SK-N-SH (cell line): ENCODE data around the gene ST6GALNAC3. TPM values are rescaled to one million over a fixed set of nuclear protein-coding genes. Genes with fewer than 3 reads are reported as not detected.

Experiments
- CTCF ChIA-PET: fragments of 300-600, 350-600 bp; formaldehyde crosslinking; extraction: SDS; loops from one replicate; lab custom pipeline; 2021; lab: Yijun Ruan, JAX
- POLR2A ChIA-PET: fragments of 350-600 bp; sonication (Branson Sonifier 250); formaldehyde crosslinking; extraction: SDS; loops from one replicate; lab custom pipeline; 2020; ENCODE audit warnings: antibody characterized with exemption, inconsistent platforms; lab: Yijun Ruan, JAX
- DNase-seq: peaks from one replicate; pipeline ENCODE4 v3.0.0; 2012
- H2AFZ ChIP-seq: fragments of 200-600 bp; sonication (generic); 2 replicates; pipeline ENCODE4 v1.8.1; 2016; ENCODE audit warnings: antibody characterized with exemption, mild to moderate bottlenecking, low read depth
- H3F3A ChIP-seq: fragments of 200-600 bp; sonication (generic); replicated peaks from 2 replicates; pipeline ENCODE3; 2016; ENCODE audit warnings: antibody characterized with exemption, mild to moderate bottlenecking; ENCODE audit not compliant: insufficient read depth
- H3K27ac ChIP-seq, 2 experiments: fragments of 200-500 bp in 1 of 2; fragments of 200-600 bp in 1 of 2; sonication (Bioruptor generic) in 1 of 2; sonication (generic), shearing (Covaris generic) in 1 of 2; 2 replicates each; pipeline versions ENCODE4 v1.5.1 to v1.6.1; 2014 to 2016; ENCODE audit warnings: low read depth in 2 of 2, inconsistent platforms in 1 of 2, low read length in 1 of 2, mild to moderate bottlenecking in 1 of 2, mixed read lengths in 1 of 2
- H3K27me3 ChIP-seq: fragments of 200-600 bp; sonication (generic), shearing (Covaris generic); 2 replicates; pipeline ENCODE4 v1.6.1; 2016; ENCODE audit warnings: mixed run types; ENCODE audit not compliant: insufficient read depth
- H3K36me3 ChIP-seq, 2 experiments: fragments of 200-500 bp in 1 of 2; fragments of 200-600 bp in 1 of 2; sonication (Bioruptor generic) in 1 of 2; sonication (generic) in 1 of 2; replicated peaks in 1 of 2; 2 replicates each; pipeline versions ENCODE3 to v1.5.1; 2014 to 2016; ENCODE audit warnings: low read length in 1 of 2, mild to moderate bottlenecking in 1 of 2; ENCODE audit not compliant: insufficient read depth in 2 of 2, control insufficient read depth in 1 of 2
- H3K4me1 ChIP-seq, 2 experiments: fragments of 200-500 bp in 1 of 2; fragments of 200-600 bp in 1 of 2; sonication (Bioruptor generic) in 1 of 2; sonication (generic), shearing (Covaris generic) in 1 of 2; 2 replicates each; pipeline versions ENCODE4 v1.5.1 to v1.6.1; 2014 to 2016; ENCODE audit warnings: low read depth in 1 of 2, low read length in 1 of 2, mixed run types in 1 of 2; ENCODE audit not compliant: insufficient read depth in 2 of 2, control insufficient read depth in 1 of 2
- H3K4me2 ChIP-seq: fragments of 200-600 bp; sonication (generic), shearing (Covaris generic); 2 replicates; pipeline ENCODE4 v1.6.1; 2017; ENCODE audit warnings: mixed run types
- H3K4me3 ChIP-seq, 2 experiments: fragments of 200-500 bp in 1 of 2; fragments of 200-600 bp in 1 of 2; sonication (Bioruptor generic) in 1 of 2; sonication (generic), shearing (Covaris generic) in 1 of 2; 2 replicates each; pipeline versions ENCODE4 v1.5.1 to v1.8.1; 2014 to 2016; ENCODE audit warnings: low read depth in 2 of 2, inconsistent platforms in 1 of 2, low read length in 1 of 2, mild to moderate bottlenecking in 1 of 2, mixed read lengths in 1 of 2, moderate library complexity in 1 of 2
- H3K79me2 ChIP-seq: fragments of 200-600 bp; sonication (generic); 2 replicates; pipeline ENCODE4 v1.8.1; 2017; ENCODE audit warnings: mild to moderate bottlenecking; ENCODE audit not compliant: insufficient read depth
- H3K9ac ChIP-seq: fragments of 200-600 bp; sonication (generic); 2 replicates; pipeline ENCODE4 v1.6.1; 2017; ENCODE audit warnings: mixed run types
- H3K9me2 ChIP-seq: fragments of 200-600 bp; sonication (generic); 2 replicates; pipeline ENCODE4 v1.6.1; 2017; ENCODE audit warnings: mixed run types
- H3K9me3 ChIP-seq: fragments of 200-600 bp; sonication (generic); 2 replicates; pipeline ENCODE4 v1.6.1; 2017; ENCODE audit warnings: mixed run types, mild to moderate bottlenecking, moderate library complexity
- H4K20me1 ChIP-seq: fragments of 200-600 bp; sonication (generic); 2 replicates; pipeline ENCODE4 v1.6.1; 2017; ENCODE audit warnings: mild to moderate bottlenecking, mixed run types; ENCODE audit not compliant: insufficient read depth
- FOXM1 ChIP-seq: IDR thresholded peaks from 2 replicates; pipeline ENCODE4 v1.4.0; 2012; ENCODE audit warnings: low read depth, mild to moderate bottlenecking
- GABPA ChIP-seq: IDR thresholded peaks from 2 replicates; pipeline ENCODE4 v1.4.0; 2012; ENCODE audit warnings: low read depth, mild to moderate bottlenecking
- JUND ChIP-seq: IDR thresholded peaks from 2 replicates; pipeline ENCODE4 v1.4.0; 2012
- MXI1 ChIP-seq: IDR thresholded peaks from 2 replicates; pipeline ENCODE4 v1.6.1; 2012; ENCODE audit warnings: mild to moderate bottlenecking, low read depth, low read length, improper control_type of control experiment
- NFIC ChIP-seq: IDR thresholded peaks from 2 replicates; pipeline ENCODE4 v1.4.0; 2012; ENCODE audit warnings: borderline replicate concordance
- NRF1 ChIP-seq: IDR thresholded peaks from 2 replicates; pipeline ENCODE4 v1.6.1; 2012; ENCODE audit warnings: low read depth, mild to moderate bottlenecking, low read length
- POLR2AphosphoS5 ChIP-seq: IDR thresholded peaks from 2 replicates; pipeline ENCODE4 v1.6.1; 2012; ENCODE audit warnings: low read depth, low read length
- RAD21 ChIP-seq: IDR thresholded peaks from 2 replicates; pipeline ENCODE4 v1.6.1; 2012; ENCODE audit warnings: mild to moderate bottlenecking, low read length
- RCOR1 ChIP-seq: fragments of 150-350 bp; IDR thresholded peaks from 2 replicates; pipeline ENCODE4 v1.6.1; 2017; ENCODE audit warnings: antibody characterized with exemption, low read length
- RFX5 ChIP-seq: IDR thresholded peaks from 2 replicates; pipeline ENCODE4 v1.6.1; 2012; ENCODE audit warnings: mild to moderate bottlenecking, improper control_type of control experiment, low read length
- RXRA ChIP-seq: IDR thresholded peaks from 2 replicates; pipeline ENCODE4 v1.4.0; 2012; ENCODE audit warnings: low read depth, mild to moderate bottlenecking, borderline replicate concordance
- TCF12 ChIP-seq: IDR thresholded peaks from 2 replicates; pipeline ENCODE4 v1.4.0; 2012
- TEAD4 ChIP-seq: IDR thresholded peaks from 2 replicates; pipeline ENCODE4 v1.4.0; 2012; ENCODE audit warnings: mild to moderate bottlenecking, borderline replicate concordance; ENCODE audit not compliant: insufficient read depth
- ZBTB33 ChIP-seq: IDR thresholded peaks from 2 replicates; pipeline ENCODE4 v1.4.0; 2012; ENCODE audit warnings: low read depth, borderline replicate concordance
- WGBS: methylation state at CpG from one replicate; pipeline ENCODE4 v1.1.6; 2017; ENCODE audit warnings: low lambda C conversion rate; 5-methylcytosine and 5-hydroxymethylcytosine counted together
- polyA plus RNA-seq, 3 experiments: library from polyadenylated mRNA; depleted of rRNA; stranded (reverse); fragments of >200 nt; gene quantifications; 2 replicates each; pipeline ENCODE4 v1.2.3, GENCODE V29; 2012
- TF ChIP-seq, protein P1 (sequence below): IDR thresholded peaks from 2 replicates; pipeline ENCODE4 v1.6.1; 2012; ENCODE audit warnings: mild to moderate bottlenecking, low read depth, low read length, moderate library complexity
- TF ChIP-seq, protein P2 (sequence below): fragments of 150-350 bp; IDR thresholded peaks from 2 replicates; pipeline ENCODE4 v1.6.1; 2016; ENCODE audit warnings: mild to moderate bottlenecking, low read depth, low read length

ST6GALNAC3 gene
- polyA plus RNA-seq, 1 of the 3 experiments (the other 2 are of a cell fraction), result 8.1 TPM

GRCh38 chr1:76281306-76281705 is 206.8 kb downstream of the ST6GALNAC3 start:
- H3K36me3 ChIP-seq, result no peaks in the 10 kb centered on the region
- ChIA-PET POLR2A (interaction anchor here (1.2 kb wide), 1 partner anchor 483 kb away, joined by 4 read pairs; no protein-coding TSS in a partner anchor), CTCF (interaction anchor here (0.5 to 1.1 kb wide), 3 partner anchors 14 to 22 kb away, joined by 3 to 4 read pairs (median 3); no protein-coding TSS in a partner anchor)
- peak overlapping the region in 1 of 2 experiments; percentile 25; a peak in 1 of 4 replicates for H3K27ac ChIP-seq
- H3K4me1 ChIP-seq, result peaks cover 4 to 32% of the 10 kb centered on the region in 2 experiments; a peak in 2 of 4 replicates
- H3K9ac ChIP-seq, result no peak overlapping the region
- H3K27me3 ChIP-seq, result no peaks in the 10 kb centered on the region
- peaks cover 24% of the 10 kb centered on the region for H3F3A ChIP-seq
- peak; percentile 40 for DNase-seq
- no peak overlapping the region; the same call in 1 of the 2 replicates for H2AFZ ChIP-seq
- WGBS, result 67% methylated on average over 2 of the region's 2 CpGs
- H3K4me2 ChIP-seq, result no peak overlapping the region
- no peaks in the 10 kb centered on the region for H4K20me1 ChIP-seq
- H3K9me2 ChIP-seq, result no peaks in the 10 kb centered on the region
- no peak for TF ChIP-seq POLR2AphosphoS5
- TF ChIP-seq RAD21, result peak; percentile 6; the same call in 1 of the 2 replicates
- no peaks in the 10 kb centered on the region for H3K9me3 ChIP-seq
- H3K4me3 ChIP-seq, result no peak overlapping the region
- H3K79me2 ChIP-seq, result no peaks in the 10 kb centered on the region; the same call in none of the 2 replicates

- DNase-seq, result no peak
- Histone ChIP-seq H3K27me3 (no peaks in the 10 kb centered on the region), H3K4me1 (peaks cover 4 to 27% of the 10 kb centered on the region in 2 experiments; a peak in 2 of 4 replicates), H3K27ac (no peak overlapping the region), H3K9ac (no peak overlapping the region), H3F3A (peaks cover 8% of the 10 kb centered on the region), H3K79me2 (no peaks in the 10 kb centered on the region; the same call in 1 of the 2 replicates), H3K9me3 (no peaks in the 10 kb centered on the region), H3K9me2 (no peaks in the 10 kb centered on the region), H3K4me3 (no peak overlapping the region), H3K36me3 (no peaks in the 10 kb centered on the region), H3K4me2 (no peak overlapping the region), H4K20me1 (no peaks in the 10 kb centered on the region), H2AFZ (no peak overlapping the region)
- POLR2A ChIA-PET, result no interaction called here
- TF ChIP-seq NFIC, result no peak
- TF ChIP-seq GABPA, result no peak
- TF ChIP-seq ZBTB33, result no peak
- TF ChIP-seq MXI1, result no peak
- TF ChIP-seq, protein P1, sequence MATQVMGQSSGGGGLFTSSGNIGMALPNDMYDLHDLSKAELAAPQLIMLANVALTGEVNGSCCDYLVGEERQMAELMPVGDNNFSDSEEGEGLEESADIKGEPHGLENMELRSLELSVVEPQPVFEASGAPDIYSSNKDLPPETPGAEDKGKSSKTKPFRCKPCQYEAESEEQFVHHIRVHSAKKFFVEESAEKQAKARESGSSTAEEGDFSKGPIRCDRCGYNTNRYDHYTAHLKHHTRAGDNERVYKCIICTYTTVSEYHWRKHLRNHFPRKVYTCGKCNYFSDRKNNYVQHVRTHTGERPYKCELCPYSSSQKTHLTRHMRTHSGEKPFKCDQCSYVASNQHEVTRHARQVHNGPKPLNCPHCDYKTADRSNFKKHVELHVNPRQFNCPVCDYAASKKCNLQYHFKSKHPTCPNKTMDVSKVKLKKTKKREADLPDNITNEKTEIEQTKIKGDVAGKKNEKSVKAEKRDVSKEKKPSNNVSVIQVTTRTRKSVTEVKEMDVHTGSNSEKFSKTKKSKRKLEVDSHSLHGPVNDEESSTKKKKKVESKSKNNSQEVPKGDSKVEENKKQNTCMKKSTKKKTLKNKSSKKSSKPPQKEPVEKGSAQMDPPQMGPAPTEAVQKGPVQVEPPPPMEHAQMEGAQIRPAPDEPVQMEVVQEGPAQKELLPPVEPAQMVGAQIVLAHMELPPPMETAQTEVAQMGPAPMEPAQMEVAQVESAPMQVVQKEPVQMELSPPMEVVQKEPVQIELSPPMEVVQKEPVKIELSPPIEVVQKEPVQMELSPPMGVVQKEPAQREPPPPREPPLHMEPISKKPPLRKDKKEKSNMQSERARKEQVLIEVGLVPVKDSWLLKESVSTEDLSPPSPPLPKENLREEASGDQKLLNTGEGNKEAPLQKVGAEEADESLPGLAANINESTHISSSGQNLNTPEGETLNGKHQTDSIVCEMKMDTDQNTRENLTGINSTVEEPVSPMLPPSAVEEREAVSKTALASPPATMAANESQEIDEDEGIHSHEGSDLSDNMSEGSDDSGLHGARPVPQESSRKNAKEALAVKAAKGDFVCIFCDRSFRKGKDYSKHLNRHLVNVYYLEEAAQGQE, result no peak
- no peak for TF ChIP-seq NRF1
- TF ChIP-seq RAD21, result no peak
- no peak for TF ChIP-seq RCOR1
- no peak for TF ChIP-seq RXRA
- no peak for TF ChIP-seq TEAD4
- TF ChIP-seq FOXM1, result no peak
- TF ChIP-seq RFX5, result no peak
- no peak for TF ChIP-seq POLR2AphosphoS5
- TF ChIP-seq TCF12, result no peak
- TF ChIP-seq, protein P2, sequence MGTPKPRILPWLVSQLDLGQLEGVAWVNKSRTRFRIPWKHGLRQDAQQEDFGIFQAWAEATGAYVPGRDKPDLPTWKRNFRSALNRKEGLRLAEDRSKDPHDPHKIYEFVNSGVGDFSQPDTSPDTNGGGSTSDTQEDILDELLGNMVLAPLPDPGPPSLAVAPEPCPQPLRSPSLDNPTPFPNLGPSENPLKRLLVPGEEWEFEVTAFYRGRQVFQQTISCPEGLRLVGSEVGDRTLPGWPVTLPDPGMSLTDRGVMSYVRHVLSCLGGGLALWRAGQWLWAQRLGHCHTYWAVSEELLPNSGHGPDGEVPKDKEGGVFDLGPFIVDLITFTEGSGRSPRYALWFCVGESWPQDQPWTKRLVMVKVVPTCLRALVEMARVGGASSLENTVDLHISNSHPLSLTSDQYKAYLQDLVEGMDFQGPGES, result no peak
- no peak for TF ChIP-seq JUND
- CTCF ChIA-PET, result no interaction called here
- 88% methylated on average over 1 of the region's 1 CpG for WGBS
Observed at GRCh38 chr1:76284842-76285241, 210.3 kb downstream of the ST6GALNAC3 start.
